Brain microvascular endothelial cell (primary cell): ENCODE results near the gene DDX4.

Experiments used
- DNase-seq: peaks from one replicate; pipeline ENCODE4 v3.0.0-alpha.2; 2020
- H3K27ac ChIP-seq: fragments of 250-450 bp; sonication (Bioruptor Pico); 2 replicates; pipeline ENCODE4 v1.5.1; 2020; ENCODE audit warnings: mild to moderate bottlenecking, moderate library complexity
- H3K27me3 ChIP-seq: fragments of 250-450 bp; sonication (Bioruptor Pico); replicated peaks from 2 replicates; pipeline ENCODE4 v1.5.1; 2020; ENCODE audit warnings: mild to moderate bottlenecking
- H3K36me3 ChIP-seq: fragments of 250-450 bp; sonication (Bioruptor Pico); replicated peaks from 2 replicates; pipeline ENCODE4 v1.5.1; 2020; ENCODE audit warnings: mild to moderate bottlenecking
- H3K4me3 ChIP-seq: 2 replicates; pipeline ENCODE4 v1.5.1; 2011; ENCODE audit warnings: low read depth, mild to moderate bottlenecking, control low read depth, low read length, moderate library complexity
- in situ Hi-C: cut with HindIII; loops from 2 replicates; pipeline ENCODE4 v1.10.0; 2017; ENCODE audit warnings: low sequenced_read_pairs, low pct_ligation_motif_present
- TF ChIP-seq, protein P1 (sequence below): IDR thresholded peaks from 2 replicates; pipeline ENCODE4 v1.5.1; 2011; ENCODE audit warnings: low read depth, mild to moderate bottlenecking, moderate library complexity, low read length, control low read depth, inconsistent platforms; ENCODE audit errors: missing control alignments

Gene DDX4

GRCh38 chr5:55836191-55836590 lies 98.3 kb downstream of the DDX4 start:
- H3K4me3 ChIP-seq: no peak overlapping the region
- DNase-seq: no peak
- no peak overlapping the region for H3K27ac ChIP-seq
- TF ChIP-seq, protein P1, sequence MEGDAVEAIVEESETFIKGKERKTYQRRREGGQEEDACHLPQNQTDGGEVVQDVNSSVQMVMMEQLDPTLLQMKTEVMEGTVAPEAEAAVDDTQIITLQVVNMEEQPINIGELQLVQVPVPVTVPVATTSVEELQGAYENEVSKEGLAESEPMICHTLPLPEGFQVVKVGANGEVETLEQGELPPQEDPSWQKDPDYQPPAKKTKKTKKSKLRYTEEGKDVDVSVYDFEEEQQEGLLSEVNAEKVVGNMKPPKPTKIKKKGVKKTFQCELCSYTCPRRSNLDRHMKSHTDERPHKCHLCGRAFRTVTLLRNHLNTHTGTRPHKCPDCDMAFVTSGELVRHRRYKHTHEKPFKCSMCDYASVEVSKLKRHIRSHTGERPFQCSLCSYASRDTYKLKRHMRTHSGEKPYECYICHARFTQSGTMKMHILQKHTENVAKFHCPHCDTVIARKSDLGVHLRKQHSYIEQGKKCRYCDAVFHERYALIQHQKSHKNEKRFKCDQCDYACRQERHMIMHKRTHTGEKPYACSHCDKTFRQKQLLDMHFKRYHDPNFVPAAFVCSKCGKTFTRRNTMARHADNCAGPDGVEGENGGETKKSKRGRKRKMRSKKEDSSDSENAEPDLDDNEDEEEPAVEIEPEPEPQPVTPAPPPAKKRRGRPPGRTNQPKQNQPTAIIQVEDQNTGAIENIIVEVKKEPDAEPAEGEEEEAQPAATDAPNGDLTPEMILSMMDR: no peak
- no peaks in the 10 kb centered on the region for H3K27me3 ChIP-seq
- H3K36me3 ChIP-seq: no peaks in the 10 kb centered on the region
- in situ Hi-C loops: no loop called here

- no peak for DNase-seq
- H3K36me3 ChIP-seq: no peaks in the 10 kb centered on the region
- no peaks in the 10 kb centered on the region for H3K27me3 ChIP-seq
- no peak overlapping the region for H3K27ac ChIP-seq
- in situ Hi-C loops: no loop called here
- TF ChIP-seq, protein P1: no peak
- H3K4me3 ChIP-seq: no peak overlapping the region
Measured at GRCh38 chr5:55841976-55842375, 104.1 kb downstream of the DDX4 start.

- H3K36me3 ChIP-seq: no peaks in the 10 kb centered on the region
- H3K27me3 ChIP-seq: no peaks in the 10 kb centered on the region
- no peak overlapping the region for H3K4me3 ChIP-seq
- TF ChIP-seq, protein P1: no peak
- no peak overlapping the region for H3K27ac ChIP-seq
- in situ Hi-C loops: no loop called here
- no peak for DNase-seq
Measured at GRCh38 chr5:55847837-55848236, 110.0 kb downstream of the DDX4 start.

GRCh38 chr5:55848783-55849182 lies 110.9 kb downstream of the DDX4 start:
- H3K4me3 ChIP-seq: no peak overlapping the region
- no peaks in the 10 kb centered on the region for H3K27me3 ChIP-seq
- H3K36me3 ChIP-seq: no peaks in the 10 kb centered on the region
- TF ChIP-seq, protein P1: no peak
- in situ Hi-C loops: no loop called here
- no peak for DNase-seq
- no peak overlapping the region for H3K27ac ChIP-seq

DNA sequence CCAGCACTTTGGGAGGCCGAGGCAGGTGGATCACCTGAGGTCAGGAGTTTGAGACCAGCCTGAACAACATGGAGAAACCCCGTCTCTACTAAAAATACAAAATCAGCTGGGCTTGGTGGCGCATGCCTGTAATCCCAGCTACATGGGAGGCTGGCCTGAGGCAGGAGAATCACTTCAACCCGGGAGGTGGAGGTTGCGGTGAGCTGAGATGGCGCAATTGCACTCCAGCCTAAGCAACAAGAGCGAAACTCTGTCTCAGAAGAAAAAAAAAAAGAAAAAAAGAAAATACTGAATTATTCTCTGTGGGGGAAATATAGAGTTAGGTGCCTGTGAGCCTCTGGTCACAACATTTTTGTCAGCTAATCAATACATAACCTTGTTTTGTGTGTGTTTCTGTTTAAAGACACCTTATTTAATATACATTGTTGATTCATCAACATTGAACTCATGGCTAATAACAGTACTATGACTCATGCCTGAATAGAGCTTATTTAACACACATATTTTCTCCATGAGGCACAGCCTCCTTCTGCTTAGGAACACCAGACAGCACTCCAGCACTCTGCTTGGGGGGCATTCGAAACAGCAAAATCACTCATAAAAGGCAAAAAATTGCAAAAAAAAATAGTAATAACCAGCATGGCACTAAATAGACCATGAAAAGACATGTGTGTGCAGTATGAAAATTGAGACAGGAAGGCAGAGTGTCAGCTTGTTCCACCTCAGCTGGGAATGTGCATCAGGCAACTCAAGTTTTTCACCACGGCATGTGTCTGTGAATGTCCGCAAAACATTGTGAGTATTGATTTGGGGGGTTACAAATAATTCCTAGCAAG lies 113.2 kb downstream of the DDX4 start, which contains the start of gene IL31RA:
IL31RA (plus strand) TSS at position 519 of the 836 bp plus-strand sequence; CDS start at position 733, 214 bp downstream.
- DNase-seq: peak; percentile 79
- TF ChIP-seq, protein P1: no peak
- Histone ChIP-seq H3K36me3 (no peaks in the 10 kb centered on the region), H3K27me3 (no peaks in the 10 kb centered on the region), H3K27ac (peak within 1 kb of the TSS; percentile 78), H3K4me3 (peak within 1 kb of the TSS; percentile 25)
- in situ Hi-C loops: no loop called here

GRCh38 chr5:55851675-55851979 lies 113.8 kb downstream of the DDX4 start:
- in situ Hi-C loops: no loop called here
- DNase-seq: no peak
- TF ChIP-seq, protein P1: no peak
- Histone ChIP-seq H3K27me3 (no peaks in the 10 kb centered on the region), H3K27ac (peak overlapping the region; percentile 78), H3K4me3 (peak overlapping the region; percentile 25), H3K36me3 (no peaks in the 10 kb centered on the region)
